HL-60 (cell line): ENCODE results near the gene HSD17B12.

Experiments
- DNase-seq, 2 experiments: peaks; one replicate each; pipeline ENCODE4 v3.0.0-alpha.2; 2010 to 2020; ENCODE audit warnings: low read depth in 1 of 2, low spot score in 1 of 2
- H3K27ac ChIP-seq: fragments of 250-450 bp; sonication (Bioruptor Pico); replicated peaks from 2 replicates; pipeline ENCODE4 v1.5.1; 2020; ENCODE audit warnings: mild to moderate bottlenecking, moderate library complexity
- H3K27me3 ChIP-seq: fragments of 250-450 bp; sonication (Bioruptor Pico); 2 replicates; pipeline ENCODE4 v1.5.1; 2021; ENCODE audit warnings: mild to moderate bottlenecking, moderate library complexity; ENCODE audit not compliant: insufficient read depth, poor library complexity, severe bottlenecking
- H3K4me3 ChIP-seq: replicated peaks from 2 replicates; pipeline ENCODE4 v1.5.1; 2011; ENCODE audit warnings: mild to moderate bottlenecking, control low read depth, low read length; ENCODE audit not compliant: insufficient read depth
- GABPA ChIP-seq: IDR thresholded peaks from 2 replicates; pipeline ENCODE4 v1.6.1; 2012; ENCODE audit warnings: low read depth
- POLR2AphosphoS5 ChIP-seq: IDR thresholded peaks from 2 replicates; pipeline ENCODE4 v1.6.1; 2012; ENCODE audit warnings: low read depth
- SPI1 ChIP-seq: IDR thresholded peaks from 2 replicates; pipeline ENCODE4 v1.6.1; 2012; ENCODE audit warnings: low read depth, mild to moderate bottlenecking, borderline replicate concordance
- TF ChIP-seq, protein P1 (sequence below): IDR thresholded peaks from 2 replicates; pipeline ENCODE4 v1.6.1; 2012; ENCODE audit warnings: low read depth; ENCODE audit not compliant: insufficient replicate concordance
- TF ChIP-seq, protein P2 (sequence below): IDR thresholded peaks from one replicate; pipeline ENCODE4 v1.5.1; 2011; ENCODE audit warnings: low read length, control low read depth, inconsistent platforms; ENCODE audit not compliant: insufficient read depth

The HSD17B12 gene

DNA sequence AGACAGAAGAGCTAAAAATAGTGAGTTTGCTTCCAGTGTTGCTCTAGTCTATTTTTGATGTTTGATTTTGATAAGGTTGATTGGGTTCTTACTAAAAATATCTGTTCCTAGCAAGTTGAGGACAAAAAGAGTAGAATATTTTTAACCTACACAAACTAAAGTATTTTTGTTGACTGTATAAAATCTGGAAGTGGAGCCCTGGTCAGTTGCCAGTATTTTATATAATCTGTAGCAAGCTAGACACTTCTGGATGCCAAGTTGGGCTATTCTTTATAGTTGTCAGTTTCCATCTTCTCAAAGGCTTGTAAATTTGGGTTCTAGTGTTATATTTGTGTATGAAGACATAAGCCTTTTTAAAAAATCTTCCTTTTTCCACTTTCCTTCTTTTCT, 56.7 kb downstream of the HSD17B12 start:
- H3K27ac ChIP-seq = no peak overlapping the region
- DNase-seq = no peak
- TF ChIP-seq SPI1 (no peak), POLR2AphosphoS5 (no peak), GABPA (no peak)
- TF ChIP-seq, protein P1, sequence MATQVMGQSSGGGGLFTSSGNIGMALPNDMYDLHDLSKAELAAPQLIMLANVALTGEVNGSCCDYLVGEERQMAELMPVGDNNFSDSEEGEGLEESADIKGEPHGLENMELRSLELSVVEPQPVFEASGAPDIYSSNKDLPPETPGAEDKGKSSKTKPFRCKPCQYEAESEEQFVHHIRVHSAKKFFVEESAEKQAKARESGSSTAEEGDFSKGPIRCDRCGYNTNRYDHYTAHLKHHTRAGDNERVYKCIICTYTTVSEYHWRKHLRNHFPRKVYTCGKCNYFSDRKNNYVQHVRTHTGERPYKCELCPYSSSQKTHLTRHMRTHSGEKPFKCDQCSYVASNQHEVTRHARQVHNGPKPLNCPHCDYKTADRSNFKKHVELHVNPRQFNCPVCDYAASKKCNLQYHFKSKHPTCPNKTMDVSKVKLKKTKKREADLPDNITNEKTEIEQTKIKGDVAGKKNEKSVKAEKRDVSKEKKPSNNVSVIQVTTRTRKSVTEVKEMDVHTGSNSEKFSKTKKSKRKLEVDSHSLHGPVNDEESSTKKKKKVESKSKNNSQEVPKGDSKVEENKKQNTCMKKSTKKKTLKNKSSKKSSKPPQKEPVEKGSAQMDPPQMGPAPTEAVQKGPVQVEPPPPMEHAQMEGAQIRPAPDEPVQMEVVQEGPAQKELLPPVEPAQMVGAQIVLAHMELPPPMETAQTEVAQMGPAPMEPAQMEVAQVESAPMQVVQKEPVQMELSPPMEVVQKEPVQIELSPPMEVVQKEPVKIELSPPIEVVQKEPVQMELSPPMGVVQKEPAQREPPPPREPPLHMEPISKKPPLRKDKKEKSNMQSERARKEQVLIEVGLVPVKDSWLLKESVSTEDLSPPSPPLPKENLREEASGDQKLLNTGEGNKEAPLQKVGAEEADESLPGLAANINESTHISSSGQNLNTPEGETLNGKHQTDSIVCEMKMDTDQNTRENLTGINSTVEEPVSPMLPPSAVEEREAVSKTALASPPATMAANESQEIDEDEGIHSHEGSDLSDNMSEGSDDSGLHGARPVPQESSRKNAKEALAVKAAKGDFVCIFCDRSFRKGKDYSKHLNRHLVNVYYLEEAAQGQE = no peak
- TF ChIP-seq, protein P2, sequence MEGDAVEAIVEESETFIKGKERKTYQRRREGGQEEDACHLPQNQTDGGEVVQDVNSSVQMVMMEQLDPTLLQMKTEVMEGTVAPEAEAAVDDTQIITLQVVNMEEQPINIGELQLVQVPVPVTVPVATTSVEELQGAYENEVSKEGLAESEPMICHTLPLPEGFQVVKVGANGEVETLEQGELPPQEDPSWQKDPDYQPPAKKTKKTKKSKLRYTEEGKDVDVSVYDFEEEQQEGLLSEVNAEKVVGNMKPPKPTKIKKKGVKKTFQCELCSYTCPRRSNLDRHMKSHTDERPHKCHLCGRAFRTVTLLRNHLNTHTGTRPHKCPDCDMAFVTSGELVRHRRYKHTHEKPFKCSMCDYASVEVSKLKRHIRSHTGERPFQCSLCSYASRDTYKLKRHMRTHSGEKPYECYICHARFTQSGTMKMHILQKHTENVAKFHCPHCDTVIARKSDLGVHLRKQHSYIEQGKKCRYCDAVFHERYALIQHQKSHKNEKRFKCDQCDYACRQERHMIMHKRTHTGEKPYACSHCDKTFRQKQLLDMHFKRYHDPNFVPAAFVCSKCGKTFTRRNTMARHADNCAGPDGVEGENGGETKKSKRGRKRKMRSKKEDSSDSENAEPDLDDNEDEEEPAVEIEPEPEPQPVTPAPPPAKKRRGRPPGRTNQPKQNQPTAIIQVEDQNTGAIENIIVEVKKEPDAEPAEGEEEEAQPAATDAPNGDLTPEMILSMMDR = no peak
- H3K27me3 ChIP-seq = no peaks in the 10 kb centered on the region
- no peak overlapping the region for H3K4me3 ChIP-seq

- no peak for DNase-seq
- Histone ChIP-seq H3K27me3 (no peaks in the 10 kb centered on the region), H3K27ac (no peak overlapping the region), H3K4me3 (no peak overlapping the region)
- no peak for TF ChIP-seq POLR2AphosphoS5
- TF ChIP-seq, protein P2 = no peak
- no peak for TF ChIP-seq SPI1
- TF ChIP-seq, protein P1 = no peak
- no peak for TF ChIP-seq GABPA
Measured at GRCh38 chr11:43738600-43739409, 58.3 kb downstream of the HSD17B12 start.

DNA sequence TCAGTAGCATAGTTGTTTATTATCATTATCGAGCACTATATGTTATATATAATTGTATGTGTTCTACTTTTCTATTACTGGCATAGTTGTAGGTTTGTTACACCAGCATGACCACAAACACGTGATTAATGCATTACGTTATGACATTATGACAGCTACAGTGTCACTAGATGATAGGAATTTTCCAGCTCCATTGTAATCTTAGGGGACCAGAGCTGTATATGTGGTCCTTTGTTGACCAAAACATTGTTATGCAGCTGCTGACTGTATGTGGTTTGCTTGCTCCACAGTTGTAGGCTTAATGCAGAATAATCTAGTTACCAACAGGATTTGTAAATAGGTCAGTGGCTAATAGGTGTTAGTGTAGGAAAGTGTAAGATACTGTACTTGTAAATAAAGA, 66.1 kb downstream of the HSD17B12 start:
- DNase-seq = no peak
- Histone ChIP-seq H3K4me3 (no peak overlapping the region), H3K27me3 (no peaks in the 10 kb centered on the region), H3K27ac (peak overlapping the region; percentile 51)
- TF ChIP-seq, protein P2 = no peak
- TF ChIP-seq, protein P1 = no peak
- TF ChIP-seq SPI1 (no peak), GABPA (no peak), POLR2AphosphoS5 (no peak)
